SHP77 (cell line): ENCODE results near the gene INHBE.

Experiments
- DNase-seq, 2 experiments: peaks; one replicate each; lab custom pipeline; 2025; lab: John Stamatoyannopoulos, UW

Gene INHBE

GRCh38 chr12:57461276-57461916 lies 6.3 kb downstream of the INHBE start:
- DNase-seq, result no peak

- DNase-seq, result no peak
These were observed 6.8 kb downstream of the INHBE start for GRCh38 chr12:57461917-57462250.

- peak; percentile 87 to 89 for DNase-seq
These were observed 7.3 kb downstream of the INHBE start for GRCh38 chr12:57462251-57462911.

- no peak for DNase-seq
These were observed 7.8 kb downstream of the INHBE start for GRCh38 chr12:57462912-57463253.

- DNase-seq, result no peak
These were observed 9.5 kb downstream of the INHBE start for GRCh38 chr12:57464569-57464968.

- no peak for DNase-seq
These were observed 10.1 kb downstream of the INHBE start for GRCh38 chr12:57465030-57465746.

- DNase-seq, result no peak
These were observed 10.8 kb downstream of the INHBE start for GRCh38 chr12:57465747-57466505.

- DNase-seq, result no peak
These were observed 12.2 kb downstream of the INHBE start for GRCh38 chr12:57467212-57467874.

GRCh38 chr12:57467915-57468314 lies 12.8 kb downstream of the INHBE start:
- DNase-seq, result no peak

- no peak for DNase-seq
These were observed 14.4 kb downstream of the INHBE start for GRCh38 chr12:57469296-57470164.

GRCh38 chr12:57470286-57470969 lies 15.3 kb downstream of the INHBE start:
- no peak for DNase-seq

GRCh38 chr12:57470970-57471656 lies 16.0 kb downstream of the INHBE start:
- no peak for DNase-seq

GRCh38 chr12:57471661-57472060 lies 16.6 kb downstream of the INHBE start:
- DNase-seq, result no peak

- no peak for DNase-seq
These were observed 17.3 kb downstream of the INHBE start for GRCh38 chr12:57472391-57472790.

GRCh38 chr12:57473392-57473791 lies 18.3 kb downstream of the INHBE start:
- DNase-seq, result no peak

GRCh38 chr12:57473886-57474285 lies 18.8 kb downstream of the INHBE start:
- no peak for DNase-seq

GRCh38 chr12:57474430-57474829 lies 19.3 kb downstream of the INHBE start:
- no peak for DNase-seq

GRCh38 chr12:57474862-57475261 lies 19.8 kb downstream of the INHBE start:
- no peak for DNase-seq

- no peak for DNase-seq
These were observed 20.4 kb downstream of the INHBE start for GRCh38 chr12:57475271-57476161.
